CD14-positive monocyte (primary cell): ENCODE results near the gene LMX1B. TPM values are rescaled to one million over a fixed set of nuclear protein-coding genes. Genes with fewer than 3 reads are reported as not detected.

Source experiments
- DNase-seq, 3 donors: peaks; one replicate each; pipeline ENCODE4 v3.0.0-alpha.2; 2011 to 2022
- H2AFZ ChIP-seq: 2 replicates; pipeline ENCODE4 v1.6.0; 2012; ENCODE audit warnings: mild to moderate bottlenecking, low read depth, low read length, inconsistent platforms; ENCODE audit not compliant: insufficient read depth, poor library complexity, severe bottlenecking
- H3K27ac ChIP-seq, 2 donors: 1 replicate in 1 of 2; 2 replicates in 1 of 2; pipeline ENCODE4 v1.5.1; 2012 to 2013; ENCODE audit warnings: low read length in 2 of 2, control low read depth in 1 of 2, inconsistent platforms in 1 of 2, low read depth in 1 of 2, mild to moderate bottlenecking in 1 of 2
- H3K27me3 ChIP-seq, 2 donors: one replicate each; pipeline versions ENCODE4 v1.6.0 to v1.6.1; 2011 to 2013; ENCODE audit warnings: low read length in 2 of 2; ENCODE audit not compliant: control insufficient read depth in 2 of 2, insufficient read depth in 2 of 2
- H3K36me3 ChIP-seq, 2 donors: replicated peaks in 1 of 2; 1 replicate in 1 of 2; 2 replicates in 1 of 2; pipeline versions ENCODE4 v1.5.1 to v1.6.1; 2012 to 2013; ENCODE audit warnings: low read length in 2 of 2, control low read depth in 1 of 2, inconsistent platforms in 1 of 2, mild to moderate bottlenecking in 1 of 2; ENCODE audit not compliant: insufficient read depth in 2 of 2, control insufficient read depth in 1 of 2
- H3K4me1 ChIP-seq, 2 donors: 1 replicate in 1 of 2; 2 replicates in 1 of 2; pipeline versions ENCODE4 v1.5.1 to v1.6.1; 2012 to 2013; ENCODE audit warnings: low read length in 2 of 2, control low read depth in 1 of 2, inconsistent platforms in 1 of 2, mild to moderate bottlenecking in 1 of 2, moderate library complexity in 1 of 2; ENCODE audit not compliant: insufficient read depth in 2 of 2, control insufficient read depth in 1 of 2
- H3K4me2 ChIP-seq: replicated peaks from 2 replicates; pipeline ENCODE3; 2012; ENCODE audit warnings: low read length, moderate library complexity, mild to moderate bottlenecking; ENCODE audit not compliant: poor library complexity, severe bottlenecking; ENCODE audit errors: extremely low read depth
- H3K4me3 ChIP-seq, 3 experiments: fragments of 200-600 bp in 1 of 3; sonication (generic) in 1 of 3; replicated peaks in 1 of 3; 1 replicate in 2 of 3; 2 replicates in 1 of 3; pipeline ENCODE4 v1.5.1; 2011 to 2013; ENCODE audit warnings: low read length in 3 of 3, mild to moderate bottlenecking in 3 of 3, control low read depth in 2 of 3, low read depth in 2 of 3, inconsistent platforms in 1 of 3, moderate library complexity in 1 of 3
- H3K79me2 ChIP-seq: 2 replicates; pipeline ENCODE4 v1.6.0; 2012; ENCODE audit warnings: mild to moderate bottlenecking, control low read depth, inconsistent platforms, low read length, moderate library complexity; ENCODE audit not compliant: insufficient read depth
- H3K9ac ChIP-seq: 2 replicates; pipeline ENCODE4 v1.6.0; 2017; ENCODE audit warnings: low read length, mild to moderate bottlenecking; ENCODE audit not compliant: insufficient read depth, poor library complexity, severe bottlenecking
- H3K9me3 ChIP-seq, 2 donors: replicated peaks in 1 of 2; 1 replicate in 1 of 2; 2 replicates in 1 of 2; pipeline versions ENCODE4 v1.5.1 to v1.6.1; 2012 to 2013; ENCODE audit warnings: low read length in 2 of 2, control low read depth in 1 of 2; ENCODE audit not compliant: control insufficient read depth in 1 of 2, insufficient read depth in 1 of 2
- H4K20me1 ChIP-seq: 2 replicates; pipeline ENCODE4 v1.6.0; 2012; ENCODE audit warnings: mild to moderate bottlenecking, low read length, control low read depth, moderate library complexity; ENCODE audit not compliant: insufficient read depth
- H3K27ac Mint-ChIP-seq, 7 donors: one replicate each; pipeline ENCODE4 v1.8.0; 2020; ENCODE audit warnings: mild to moderate bottlenecking in 7 of 7, mixed read lengths in 7 of 7, moderate library complexity in 6 of 7, inconsistent platforms in 2 of 7
- H3K27me3 Mint-ChIP-seq, 3 donors: one replicate each; pipeline ENCODE4 v1.8.0; 2021 to 2022; ENCODE audit warnings: low read depth in 3 of 3, mild to moderate bottlenecking in 3 of 3, mixed read lengths in 3 of 3, moderate library complexity in 3 of 3, inconsistent platforms in 1 of 3
- H3K36me3 Mint-ChIP-seq, 2 donors: one replicate each; pipeline ENCODE4 v1.8.0; 2020; ENCODE audit warnings: mixed read lengths in 2 of 2, inconsistent platforms in 1 of 2, mild to moderate bottlenecking in 1 of 2
- H3K4me1 Mint-ChIP-seq: one replicate; pipeline ENCODE4 v1.8.0; 2020; ENCODE audit warnings: mild to moderate bottlenecking, mixed read lengths
- H3K4me3 Mint-ChIP-seq, 2 donors: one replicate each; pipeline ENCODE4 v1.8.0; 2020; ENCODE audit warnings: mild to moderate bottlenecking in 2 of 2, mixed read lengths in 2 of 2, moderate library complexity in 1 of 2
- H3K9me3 Mint-ChIP-seq, 7 donors: one replicate each; pipeline ENCODE4 v1.8.0; 2020 to 2022; ENCODE audit warnings: mixed read lengths in 7 of 7, mild to moderate bottlenecking in 6 of 7, moderate library complexity in 6 of 7, inconsistent platforms in 2 of 7
- WGBS: methylation state at CpG from one replicate; pipeline ENCODE4 v1.1.5; 2013; ENCODE audit warnings: missing lambda C conversion rate; ENCODE audit not compliant: insufficient coverage; 5-methylcytosine and 5-hydroxymethylcytosine counted together
- intact Hi-C, 2 donors: fragments of 100-400 bp; cut with micrococcal nuclease; formaldehyde crosslinking; loops; one replicate each; pipeline versions ENCODE4 v1.15.0 to v1.15.1; 2023
- polyA plus RNA-seq, 3 donors: library from polyadenylated mRNA; depleted of rRNA in 1 of 3; unstranded in 2 of 3; stranded (reverse) in 1 of 3; fragments of 300-500 nt in 2 of 3; fragments of >200 nt in 1 of 3; fragmentation: Illumina TruSeq in 2 of 3; gene quantifications; 1 replicate in 2 of 3; 2 replicates in 1 of 3; pipeline ENCODE4 v1.2.3, GENCODE V29; 2012 to 2021
- TF ChIP-seq, protein P1 (sequence below): fragments of 200-600 bp; IDR thresholded peaks from one replicate; pipeline ENCODE4 v1.8.0; 2022; ENCODE audit warnings: antibody characterized with exemption, mild to moderate bottlenecking

The LMX1B gene
- polyA plus RNA-seq, 3 donors, result not detected

GRCh38 chr9:126661122-126661520 lies 47.4 kb downstream of the LMX1B start:
- H2AFZ ChIP-seq, result no peak overlapping the region
- no peak overlapping the region for H3K9ac ChIP-seq
- no peak overlapping the region for H3K27ac Mint-ChIP-seq
- no peak overlapping the region for H3K4me3 ChIP-seq
- no peak overlapping the region for H3K4me2 ChIP-seq
- no peaks in the 10 kb centered on the region for H3K36me3 ChIP-seq
- no peak overlapping the region for H3K27ac ChIP-seq
- peaks cover 27 to 49% (median 45%) of the 10 kb centered on the region in 3 donors for H3K27me3 Mint-ChIP-seq
- H3K9me3 Mint-ChIP-seq, result peaks cover 0 to 2% (median 0%) of the 10 kb centered on the region in 7 donors
- H3K4me1 Mint-ChIP-seq, result peaks cover 2% of the 10 kb centered on the region
- intact Hi-C loops, result no loop called here
- no peaks in the 10 kb centered on the region for H3K4me1 ChIP-seq
- DNase-seq, result no peak
- no peaks in the 10 kb centered on the region for H3K36me3 Mint-ChIP-seq
- 95% methylated on average over 15 of the region's 17 CpGs for WGBS
- TF ChIP-seq, protein P1, sequence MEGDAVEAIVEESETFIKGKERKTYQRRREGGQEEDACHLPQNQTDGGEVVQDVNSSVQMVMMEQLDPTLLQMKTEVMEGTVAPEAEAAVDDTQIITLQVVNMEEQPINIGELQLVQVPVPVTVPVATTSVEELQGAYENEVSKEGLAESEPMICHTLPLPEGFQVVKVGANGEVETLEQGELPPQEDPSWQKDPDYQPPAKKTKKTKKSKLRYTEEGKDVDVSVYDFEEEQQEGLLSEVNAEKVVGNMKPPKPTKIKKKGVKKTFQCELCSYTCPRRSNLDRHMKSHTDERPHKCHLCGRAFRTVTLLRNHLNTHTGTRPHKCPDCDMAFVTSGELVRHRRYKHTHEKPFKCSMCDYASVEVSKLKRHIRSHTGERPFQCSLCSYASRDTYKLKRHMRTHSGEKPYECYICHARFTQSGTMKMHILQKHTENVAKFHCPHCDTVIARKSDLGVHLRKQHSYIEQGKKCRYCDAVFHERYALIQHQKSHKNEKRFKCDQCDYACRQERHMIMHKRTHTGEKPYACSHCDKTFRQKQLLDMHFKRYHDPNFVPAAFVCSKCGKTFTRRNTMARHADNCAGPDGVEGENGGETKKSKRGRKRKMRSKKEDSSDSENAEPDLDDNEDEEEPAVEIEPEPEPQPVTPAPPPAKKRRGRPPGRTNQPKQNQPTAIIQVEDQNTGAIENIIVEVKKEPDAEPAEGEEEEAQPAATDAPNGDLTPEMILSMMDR, result no peak
- no peaks in the 10 kb centered on the region for H3K79me2 ChIP-seq
- H3K4me3 Mint-ChIP-seq, result no peak overlapping the region
- H3K27me3 ChIP-seq, result peaks cover 3 to 24% of the 10 kb centered on the region in 2 donors
- H3K9me3 ChIP-seq, result no peaks in the 10 kb centered on the region
- no peaks in the 10 kb centered on the region for H4K20me1 ChIP-seq

GRCh38 chr9:126661521-126662251 lies 48.0 kb downstream of the LMX1B start:
- Histone ChIP-seq H3K4me3 (no peak overlapping the region), H3K9ac (no peak overlapping the region), H3K27me3 (peaks cover 3 to 30% of the 10 kb centered on the region in 2 donors), H3K36me3 (no peaks in the 10 kb centered on the region), H3K9me3 (no peaks in the 10 kb centered on the region), H3K27ac (no peak overlapping the region), H3K4me2 (no peak overlapping the region), H2AFZ (no peak overlapping the region), H4K20me1 (no peaks in the 10 kb centered on the region), H3K4me1 (no peaks in the 10 kb centered on the region), H3K79me2 (no peaks in the 10 kb centered on the region)
- Mint-ChIP-seq H3K36me3 (no peaks in the 10 kb centered on the region), H3K4me3 (no peak overlapping the region), H3K9me3 (peaks cover 0 to 3% (median 0%) of the 10 kb centered on the region in 7 donors), H3K4me1 (peaks cover 6% of the 10 kb centered on the region), H3K27ac (no peak overlapping the region), H3K27me3 (peaks cover 26 to 49% (median 45%) of the 10 kb centered on the region in 3 donors)
- TF ChIP-seq, protein P1, result no peak
- intact Hi-C loops, result no loop called here
- WGBS, result 68% methylated on average over 11 of the region's 15 CpGs
- DNase-seq, result no peak
